GM12892 (cell line): ENCODE results near the gene TAF15.
A peak's percentile ranks its signal among the peaks of the same experiment; 100 is the strongest.

Source experiments
- DNase-seq: peaks from one replicate; pipeline ENCODE4 v3.0.0; 2011; ENCODE audit not compliant: insufficient read length
- FAIRE-seq: peaks from 2 replicates; lab custom pipeline; 2011; peaks lifted over from hg19 to GRCh38; lab: Jason Lieb, UNC
- POLR2A ChIP-seq: IDR thresholded peaks from 2 replicates; pipeline ENCODE4 v1.6.1; 2011; ENCODE audit warnings: low read depth, low read length, control low read depth
- POLR2AphosphoS5 ChIP-seq: IDR thresholded peaks from 2 replicates; pipeline ENCODE4 v1.6.1; 2011; ENCODE audit warnings: low read depth, low read length, control low read depth
- TAF1 ChIP-seq: IDR thresholded peaks from 2 replicates; pipeline ENCODE4 v1.6.1; 2011; ENCODE audit warnings: low read depth, mild to moderate bottlenecking, control low read depth, low read length, borderline replicate concordance

TAF15 gene

GRCh38 chr17:35807371-35808144, 1.7 kb upstream of the TAF15 start:
- DNase-seq (no peak), FAIRE-seq (no peak)
- no peak for TF ChIP-seq POLR2A
- no peak for TF ChIP-seq TAF1
- no peak for TF ChIP-seq POLR2AphosphoS5

DNA sequence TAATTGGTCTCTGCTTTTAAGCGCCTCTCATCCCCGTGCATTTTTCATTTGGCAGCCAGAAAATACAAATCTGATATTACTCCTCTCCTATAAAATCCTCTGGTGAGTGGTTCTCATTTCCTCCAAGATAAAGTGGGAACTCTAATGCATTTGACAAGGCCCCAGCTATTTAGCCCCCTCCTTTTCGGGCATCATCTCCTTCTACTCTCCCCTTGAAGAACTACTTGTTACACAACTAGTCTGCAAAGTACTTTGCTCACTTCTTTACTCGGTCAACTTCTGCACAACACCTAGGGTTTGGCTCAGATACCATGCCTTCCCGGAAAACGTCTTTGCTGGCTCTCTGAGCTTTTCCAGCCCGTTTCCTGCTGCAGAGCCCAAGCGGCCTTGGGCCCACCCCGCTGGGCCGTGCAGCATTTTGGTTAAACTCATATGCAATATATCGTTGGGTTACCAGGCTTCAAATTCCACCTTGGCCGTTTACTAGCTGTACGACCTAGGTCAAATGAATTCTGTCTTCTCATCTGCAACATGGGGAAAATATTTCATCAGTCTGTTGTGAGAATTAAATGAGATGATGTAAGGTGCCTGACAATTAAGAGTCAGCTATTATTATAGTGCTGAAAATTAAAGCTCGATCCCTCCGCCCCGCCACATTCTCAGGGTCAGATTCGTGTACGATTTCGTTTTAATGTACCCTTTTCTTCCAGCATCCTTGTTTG, 883 bp upstream of the TAF15 start:
- DNase-seq (no peak), FAIRE-seq (no peak)
- TF ChIP-seq POLR2A (no peak), TAF1 (no peak), POLR2AphosphoS5 (no peak)

DNA sequence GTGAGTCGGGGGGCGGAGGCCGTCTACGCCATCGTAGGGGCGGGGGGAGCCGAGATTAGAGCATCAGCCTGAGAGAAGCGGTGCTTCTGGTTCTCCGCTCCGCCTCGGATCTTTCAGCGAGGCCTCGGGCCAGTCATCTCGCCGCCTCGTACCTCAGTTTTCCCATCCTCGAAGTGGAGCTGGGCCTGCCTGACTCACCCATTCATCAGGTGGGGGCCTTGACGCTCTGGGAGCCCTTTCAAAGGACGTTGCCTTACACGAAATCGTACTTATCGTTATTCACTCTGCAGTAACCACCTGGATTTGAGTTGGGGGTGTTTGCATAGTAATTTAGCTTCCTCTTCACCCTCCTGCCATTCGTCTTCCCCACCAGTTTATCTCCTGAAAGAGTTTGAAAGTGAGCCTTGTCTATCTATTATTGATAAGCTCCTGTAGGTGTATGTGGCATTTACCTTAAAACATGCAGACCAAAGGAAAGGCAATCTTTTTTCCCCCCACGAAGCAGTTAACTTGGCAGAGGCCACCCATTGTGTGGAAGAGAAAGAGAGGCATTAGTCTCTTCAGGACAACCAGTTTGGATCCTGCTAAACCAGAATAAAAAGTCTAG, 674 bp downstream of the TAF15 start:
- FAIRE-seq (no peak), DNase-seq (no peak)

GRCh38 chr17:35811759-35812158, 2.5 kb downstream of the TAF15 start:
- FAIRE-seq: no peak

More for the DNA sequence above, 674 bp downstream of the TAF15 start:
- TF ChIP-seq TAF1 (no peak), POLR2AphosphoS5 (no peak), POLR2A (no peak)

DNA sequence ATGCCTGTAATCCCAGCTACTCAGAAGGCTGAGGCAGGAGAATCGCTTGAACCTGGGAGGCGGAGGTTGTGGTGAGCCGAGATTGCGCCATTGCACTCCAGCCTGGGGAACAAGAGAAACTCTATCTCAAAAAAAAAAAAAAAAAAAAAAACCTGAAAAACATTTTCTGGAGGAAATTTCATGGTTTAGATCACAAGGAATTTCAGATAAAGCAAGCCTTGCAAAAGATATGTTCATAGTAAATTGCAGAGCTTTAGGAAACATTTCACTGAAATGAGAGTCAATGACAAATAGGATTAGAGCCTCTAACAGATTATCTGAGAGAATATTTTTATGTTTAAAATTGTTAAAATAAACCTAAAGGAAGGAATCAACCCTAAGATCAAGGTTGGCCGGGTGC, 3.2 kb downstream of the TAF15 start:
- TF ChIP-seq POLR2A (no peak), POLR2AphosphoS5 (no peak), TAF1 (no peak)
- FAIRE-seq: no peak

More at GRCh38 chr17:35811759-35812158, 2.5 kb downstream of the TAF15 start:
- no peak for DNase-seq
- TF ChIP-seq POLR2AphosphoS5 (0 out of 2 replicates have a peak, but pooled peaks have one; percentile 22), TAF1 (no peak)

GRCh38 chr17:35816723-35817122, 7.4 kb downstream of the TAF15 start:
- FAIRE-seq (no peak), DNase-seq (no peak)
- TF ChIP-seq TAF1 (no peak), POLR2A (no peak), POLR2AphosphoS5 (no peak)

More for the DNA sequence above, 3.2 kb downstream of the TAF15 start:
- no peak for DNase-seq

- TF ChIP-seq POLR2AphosphoS5 (no peak), POLR2A (no peak), TAF1 (no peak)
- DNase-seq: no peak
- no peak for FAIRE-seq
These were observed 7.9 kb downstream of the TAF15 start for GRCh38 chr17:35817196-35817595.

- TF ChIP-seq TAF1 (no peak), POLR2A (no peak), POLR2AphosphoS5 (no peak)
- DNase-seq: no peak
- no peak for FAIRE-seq
These were observed 10.2 kb downstream of the TAF15 start for GRCh38 chr17:35819455-35819854.

DNA sequence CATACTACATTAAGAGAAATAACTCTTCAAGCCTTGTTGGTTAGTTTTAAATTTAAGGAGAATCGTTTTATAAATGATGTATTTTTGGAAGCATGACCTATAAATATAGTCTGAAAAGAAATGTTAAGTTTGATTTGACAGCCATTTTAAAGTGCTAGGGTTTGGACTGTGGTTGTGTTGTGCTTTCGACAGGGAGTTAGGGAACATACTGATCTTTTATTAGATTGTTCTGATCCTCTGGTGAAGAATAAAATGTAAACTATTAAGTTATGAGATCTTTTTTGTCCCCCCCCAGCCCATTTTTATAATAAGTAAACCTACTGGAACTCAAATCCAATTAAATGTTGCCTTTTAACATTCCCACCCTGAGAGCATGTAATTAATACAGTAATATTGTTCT, 12.0 kb downstream of the TAF15 start:
- DNase-seq: no peak
- no peak for FAIRE-seq
- TF ChIP-seq POLR2AphosphoS5: no peak
- no peak for TF ChIP-seq POLR2A
- TF ChIP-seq TAF1: no peak

GRCh38 chr17:35825206-35825605, 15.9 kb downstream of the TAF15 start:
- FAIRE-seq (no peak), DNase-seq (no peak)
- TF ChIP-seq POLR2A: no peak
- TF ChIP-seq POLR2AphosphoS5: no peak
- no peak for TF ChIP-seq TAF1

GRCh38 chr17:35841101-35841500, 31.8 kb downstream of the TAF15 start:
- FAIRE-seq: no peak

More at GRCh38 chr17:35841101-35841500, 31.8 kb downstream of the TAF15 start:
- DNase-seq: no peak
- TF ChIP-seq POLR2A (no peak), POLR2AphosphoS5 (no peak), TAF1 (no peak)
